ENCODE data around the gene HRAS. TPM values are rescaled to one million over a fixed set of nuclear protein-coding genes. Genes with fewer than 3 reads are reported as not detected.

The HRAS gene
- total and polyA plus RNA-seq, 10 of the 15 experiments (the other 5 are each of a cell fraction or from before 2014, with no cell fraction given) = 2.8 to 72.4 (median 31.7) TPM

DNA sequence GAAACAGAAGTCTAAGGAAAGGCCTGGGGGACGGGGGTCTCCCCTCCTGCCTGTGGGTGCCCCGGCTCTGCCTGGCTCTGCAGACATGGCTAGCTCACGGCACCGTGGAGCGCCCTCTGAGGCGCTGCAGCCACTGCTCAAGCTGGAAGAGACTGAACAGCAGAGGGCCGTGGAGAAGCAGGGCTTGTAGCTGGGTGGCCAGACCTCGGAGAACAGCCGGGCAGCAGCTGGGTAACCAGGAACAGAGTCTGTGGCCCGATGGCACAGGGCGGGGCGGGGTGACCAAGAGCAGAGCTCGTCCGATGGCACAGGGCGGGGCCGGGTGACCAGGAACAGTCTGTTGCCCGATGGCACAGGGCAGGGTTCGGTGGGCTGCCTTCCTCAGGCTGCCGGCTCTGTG is 46.4 kb downstream of the HRAS start (continued):
- TF ChIP-seq, protein P1, sequence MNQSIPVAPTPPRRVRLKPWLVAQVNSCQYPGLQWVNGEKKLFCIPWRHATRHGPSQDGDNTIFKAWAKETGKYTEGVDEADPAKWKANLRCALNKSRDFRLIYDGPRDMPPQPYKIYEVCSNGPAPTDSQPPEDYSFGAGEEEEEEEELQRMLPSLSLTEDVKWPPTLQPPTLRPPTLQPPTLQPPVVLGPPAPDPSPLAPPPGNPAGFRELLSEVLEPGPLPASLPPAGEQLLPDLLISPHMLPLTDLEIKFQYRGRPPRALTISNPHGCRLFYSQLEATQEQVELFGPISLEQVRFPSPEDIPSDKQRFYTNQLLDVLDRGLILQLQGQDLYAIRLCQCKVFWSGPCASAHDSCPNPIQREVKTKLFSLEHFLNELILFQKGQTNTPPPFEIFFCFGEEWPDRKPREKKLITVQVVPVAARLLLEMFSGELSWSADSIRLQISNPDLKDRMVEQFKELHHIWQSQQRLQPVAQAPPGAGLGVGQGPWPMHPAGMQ (IDR thresholded peaks at IDR 0.05; ENCODE audit: borderline replicate concordance) = no peak
- no peak for TF ChIP-seq KAT2A (conservative IDR thresholded peaks at IDR 0.05; ENCODE audit: control insufficient read depth, low read depth, low read length)

DNA sequence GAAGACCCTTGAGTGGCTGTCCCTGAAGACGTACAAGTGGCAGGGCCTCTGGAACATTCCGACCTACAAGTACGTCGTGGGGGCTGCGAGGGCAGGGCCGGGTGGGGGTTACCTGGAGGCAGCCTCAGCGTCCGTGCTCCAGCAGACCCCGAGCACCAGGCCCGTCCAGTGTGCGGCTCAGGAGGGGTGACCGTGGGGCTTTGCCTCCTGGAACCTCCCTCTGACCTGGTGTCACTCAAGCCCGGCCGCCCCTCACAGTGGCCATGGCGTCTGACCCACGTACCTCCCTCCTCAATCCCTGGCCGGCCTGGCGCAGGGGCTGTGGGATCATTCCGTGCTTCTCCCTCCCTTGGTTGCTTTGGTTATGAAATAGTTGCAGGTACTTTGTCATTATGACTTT is 46.8 kb downstream of the HRAS start:
- Histone ChIP-seq H3K27me3 (replicated peaks in 1 of 2; ENCODE audit: control insufficient read depth in 2 of 2, insufficient read depth in 2 of 2, low read length in 1 of 2) (no peaks in the 10 kb centered on the region), H3K36me3 (ENCODE audit: control insufficient read depth in 2 of 2, insufficient read depth in 2 of 2, low read length in 1 of 2) (peaks cover 0 to 5% of the 10 kb centered on the region in 2 experiments; a peak in 2 of 4 replicates), H3K79me2 (ENCODE audit: control insufficient read depth, insufficient read depth, low read length) (no peaks in the 10 kb centered on the region), H3K4me3 (no peak overlapping the region), H2AFZ (ENCODE audit: control insufficient read depth, low read depth, low read length) (no peak overlapping the region), H3K9me3 (replicated peaks; ENCODE audit: control insufficient read depth, insufficient read depth, low read length) (no peaks in the 10 kb centered on the region; the same call in 2 of the 3 replicates), H3K4me1 (ENCODE audit: control insufficient read depth, insufficient read depth, low read length) (no peaks in the 10 kb centered on the region), H3K4me2 (ENCODE audit: control insufficient read depth, insufficient read depth) (no peak overlapping the region), H3K9ac (ENCODE audit: control insufficient read depth, insufficient read depth, low read length) (no peak overlapping the region), H4K20me1 (ENCODE audit: control insufficient read depth, insufficient read depth) (no peaks in the 10 kb centered on the region), H3K27ac (ENCODE audit: control insufficient read depth, insufficient read depth) (no peak overlapping the region)
- FAIRE-seq (no peak), ATAC-seq (no peak), DNase-seq (ENCODE audit: low read depth, low spot score) (no peak)
- SMC1A ChIA-PET (ENCODE audit: uncharacterized antibody, unreplicated experiment) = no interaction called here
- CTCF ChIA-PET = no interaction called here
- in situ Hi-C loops (cut with MboI) (no loop called here), intact Hi-C loops (cut with micrococcal nuclease; ENCODE audit: unreplicated experiment) (no loop called here)
- POLR2A ChIA-PET = no interaction called here
- no TSS peak for BruUV-seq (replicated peaks)
- WGBS (ENCODE audit: insufficient coverage, insufficient replicate concordance, low lambda C conversion rate, missing lambda C conversion rate) = 90% methylated on average over 18 of the region's 19 CpGs
- RAD21 ChIA-PET (ENCODE audit: unreplicated experiment) = no interaction called here
- TF ChIP-seq, protein P2, sequence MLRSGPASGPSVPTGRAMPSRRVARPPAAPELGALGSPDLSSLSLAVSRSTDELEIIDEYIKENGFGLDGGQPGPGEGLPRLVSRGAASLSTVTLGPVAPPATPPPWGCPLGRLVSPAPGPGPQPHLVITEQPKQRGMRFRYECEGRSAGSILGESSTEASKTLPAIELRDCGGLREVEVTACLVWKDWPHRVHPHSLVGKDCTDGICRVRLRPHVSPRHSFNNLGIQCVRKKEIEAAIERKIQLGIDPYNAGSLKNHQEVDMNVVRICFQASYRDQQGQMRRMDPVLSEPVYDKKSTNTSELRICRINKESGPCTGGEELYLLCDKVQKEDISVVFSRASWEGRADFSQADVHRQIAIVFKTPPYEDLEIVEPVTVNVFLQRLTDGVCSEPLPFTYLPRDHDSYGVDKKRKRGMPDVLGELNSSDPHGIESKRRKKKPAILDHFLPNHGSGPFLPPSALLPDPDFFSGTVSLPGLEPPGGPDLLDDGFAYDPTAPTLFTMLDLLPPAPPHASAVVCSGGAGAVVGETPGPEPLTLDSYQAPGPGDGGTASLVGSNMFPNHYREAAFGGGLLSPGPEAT (IDR thresholded peaks at IDR 0.05; ENCODE audit: low read depth) = no peak
- TF ChIP-seq SP1 (IDR thresholded peaks at IDR 0.05; ENCODE audit: low read depth, low read length) (no peak), KLF5 (IDR thresholded peaks at IDR 0.05; ENCODE audit: partially characterized antibody) (no peak), TARDBP (IDR thresholded peaks at IDR 0.05; ENCODE audit: borderline replicate concordance) (no peak), SMC3 (IDR thresholded peaks at IDR 0.05; ENCODE audit: borderline replicate concordance, low read length) (no peak), TCF12 (IDR thresholded peaks at IDR 0.05; ENCODE audit: low read depth, low read length) (no peak), YBX1 (IDR thresholded peaks at IDR 0.05) (no peak), ZNF207 (IDR thresholded peaks at IDR 0.05; ENCODE audit: borderline replicate concordance) (no peak)
- TF ChIP-seq, protein P3, sequence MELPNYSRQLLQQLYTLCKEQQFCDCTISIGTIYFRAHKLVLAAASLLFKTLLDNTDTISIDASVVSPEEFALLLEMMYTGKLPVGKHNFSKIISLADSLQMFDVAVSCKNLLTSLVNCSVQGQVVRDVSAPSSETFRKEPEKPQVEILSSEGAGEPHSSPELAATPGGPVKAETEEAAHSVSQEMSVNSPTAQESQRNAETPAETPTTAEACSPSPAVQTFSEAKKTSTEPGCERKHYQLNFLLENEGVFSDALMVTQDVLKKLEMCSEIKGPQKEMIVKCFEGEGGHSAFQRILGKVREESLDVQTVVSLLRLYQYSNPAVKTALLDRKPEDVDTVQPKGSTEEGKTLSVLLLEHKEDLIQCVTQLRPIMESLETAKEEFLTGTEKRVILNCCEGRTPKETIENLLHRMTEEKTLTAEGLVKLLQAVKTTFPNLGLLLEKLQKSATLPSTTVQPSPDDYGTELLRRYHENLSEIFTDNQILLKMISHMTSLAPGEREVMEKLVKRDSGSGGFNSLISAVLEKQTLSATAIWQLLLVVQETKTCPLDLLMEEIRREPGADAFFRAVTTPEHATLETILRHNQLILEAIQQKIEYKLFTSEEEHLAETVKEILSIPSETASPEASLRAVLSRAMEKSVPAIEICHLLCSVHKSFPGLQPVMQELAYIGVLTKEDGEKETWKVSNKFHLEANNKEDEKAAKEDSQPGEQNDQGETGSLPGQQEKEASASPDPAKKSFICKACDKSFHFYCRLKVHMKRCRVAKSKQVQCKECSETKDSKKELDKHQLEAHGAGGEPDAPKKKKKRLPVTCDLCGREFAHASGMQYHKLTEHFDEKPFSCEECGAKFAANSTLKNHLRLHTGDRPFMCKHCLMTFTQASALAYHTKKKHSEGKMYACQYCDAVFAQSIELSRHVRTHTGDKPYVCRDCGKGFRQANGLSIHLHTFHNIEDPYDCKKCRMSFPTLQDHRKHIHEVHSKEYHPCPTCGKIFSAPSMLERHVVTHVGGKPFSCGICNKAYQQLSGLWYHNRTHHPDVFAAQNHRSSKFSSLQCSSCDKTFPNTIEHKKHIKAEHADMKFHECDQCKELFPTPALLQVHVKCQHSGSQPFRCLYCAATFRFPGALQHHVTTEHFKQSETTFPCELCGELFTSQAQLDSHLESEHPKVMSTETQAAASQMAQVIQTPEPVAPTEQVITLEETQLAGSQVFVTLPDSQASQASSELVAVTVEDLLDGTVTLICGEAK (IDR thresholded peaks at IDR 0.05; ENCODE audit: borderline replicate concordance) = no peak
- TF ChIP-seq, protein P4, sequence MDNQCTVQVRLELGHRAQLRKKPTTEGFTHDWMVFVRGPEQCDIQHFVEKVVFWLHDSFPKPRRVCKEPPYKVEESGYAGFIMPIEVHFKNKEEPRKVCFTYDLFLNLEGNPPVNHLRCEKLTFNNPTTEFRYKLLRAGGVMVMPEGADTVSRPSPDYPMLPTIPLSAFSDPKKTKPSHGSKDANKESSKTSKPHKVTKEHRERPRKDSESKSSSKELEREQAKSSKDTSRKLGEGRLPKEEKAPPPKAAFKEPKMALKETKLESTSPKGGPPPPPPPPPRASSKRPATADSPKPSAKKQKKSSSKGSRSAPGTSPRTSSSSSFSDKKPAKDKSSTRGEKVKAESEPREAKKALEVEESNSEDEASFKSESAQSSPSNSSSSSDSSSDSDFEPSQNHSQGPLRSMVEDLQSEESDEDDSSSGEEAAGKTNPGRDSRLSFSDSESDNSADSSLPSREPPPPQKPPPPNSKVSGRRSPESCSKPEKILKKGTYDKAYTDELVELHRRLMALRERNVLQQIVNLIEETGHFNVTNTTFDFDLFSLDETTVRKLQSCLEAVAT (IDR thresholded peaks at IDR 0.05) = no peak
- TF ChIP-seq, protein P5, sequence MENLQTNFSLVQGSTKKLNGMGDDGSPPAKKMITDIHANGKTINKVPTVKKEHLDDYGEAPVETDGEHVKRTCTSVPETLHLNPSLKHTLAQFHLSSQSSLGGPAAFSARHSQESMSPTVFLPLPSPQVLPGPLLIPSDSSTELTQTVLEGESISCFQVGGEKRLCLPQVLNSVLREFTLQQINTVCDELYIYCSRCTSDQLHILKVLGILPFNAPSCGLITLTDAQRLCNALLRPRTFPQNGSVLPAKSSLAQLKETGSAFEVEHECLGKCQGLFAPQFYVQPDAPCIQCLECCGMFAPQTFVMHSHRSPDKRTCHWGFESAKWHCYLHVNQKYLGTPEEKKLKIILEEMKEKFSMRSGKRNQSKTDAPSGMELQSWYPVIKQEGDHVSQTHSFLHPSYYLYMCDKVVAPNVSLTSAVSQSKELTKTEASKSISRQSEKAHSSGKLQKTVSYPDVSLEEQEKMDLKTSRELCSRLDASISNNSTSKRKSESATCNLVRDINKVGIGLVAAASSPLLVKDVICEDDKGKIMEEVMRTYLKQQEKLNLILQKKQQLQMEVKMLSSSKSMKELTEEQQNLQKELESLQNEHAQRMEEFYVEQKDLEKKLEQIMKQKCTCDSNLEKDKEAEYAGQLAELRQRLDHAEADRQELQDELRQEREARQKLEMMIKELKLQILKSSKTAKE (IDR thresholded peaks at IDR 0.05; ENCODE audit: low read depth, poor library complexity, severe bottlenecking) = no peak
